HG03039 (cell line): Measurements from ENCODE around the gene ZFYVE21.

Experiments used
- ATAC-seq: cut with Tn5 transposase; IDR thresholded peaks from one replicate; pipeline ENCODE4 v1.9.1; 2021; ENCODE audit warnings: mild to moderate bottlenecking, moderate library complexity; ENCODE audit not compliant: unreplicated experiment

The ZFYVE21 gene

GRCh38 chr14:103721334-103722120 lies 5.9 kb downstream of the ZFYVE21 start:
- ATAC-seq: no peak

- ATAC-seq: no peak
Measured at GRCh38 chr14:103723748-103724081, 8.1 kb downstream of the ZFYVE21 start.

GRCh38 chr14:103724116-103724515 lies 8.5 kb downstream of the ZFYVE21 start:
- no peak for ATAC-seq

GRCh38 chr14:103725001-103725682 lies 9.5 kb downstream of the ZFYVE21 start:
- ATAC-seq: no peak

- no peak for ATAC-seq
Measured at GRCh38 chr14:103725739-103726395, 10.3 kb downstream of the ZFYVE21 start.

GRCh38 chr14:103726474-103726873 lies 10.9 kb downstream of the ZFYVE21 start:
- no peak for ATAC-seq

- ATAC-seq: no peak
Measured at GRCh38 chr14:103727313-103727980, 11.8 kb downstream of the ZFYVE21 start.

- no peak for ATAC-seq
Measured at GRCh38 chr14:103728141-103728540, 12.5 kb downstream of the ZFYVE21 start.

GRCh38 chr14:103728721-103729120 lies 13.1 kb downstream of the ZFYVE21 start:
- ATAC-seq: no peak

GRCh38 chr14:103729496-103730448 lies 14.2 kb downstream of the ZFYVE21 start:
- no peak for ATAC-seq

- ATAC-seq: no peak
Measured at GRCh38 chr14:103730490-103731035, 15.0 kb downstream of the ZFYVE21 start.

GRCh38 chr14:103731481-103731880 lies 15.9 kb downstream of the ZFYVE21 start:
- ATAC-seq: no peak

- no peak for ATAC-seq
Measured at GRCh38 chr14:103731916-103732867, 16.6 kb downstream of the ZFYVE21 start.

GRCh38 chr14:103732868-103733620 lies 17.4 kb downstream of the ZFYVE21 start:
- ATAC-seq: no peak

- no peak for ATAC-seq
Measured at GRCh38 chr14:103733651-103734050, 18.0 kb downstream of the ZFYVE21 start.

GRCh38 chr14:103734081-103734888 lies 18.7 kb downstream of the ZFYVE21 start:
- ATAC-seq: no peak

GRCh38 chr14:103735022-103735421 lies 19.4 kb downstream of the ZFYVE21 start:
- ATAC-seq: no peak
